ENCODE results near the gene CRYBG2. TPM values are rescaled to one million over a fixed set of nuclear protein-coding genes. Genes with fewer than 3 reads are reported as not detected.

The CRYBG2 gene
- total RNA-seq, 1 donor from 2014 or later = not detected

DNA sequence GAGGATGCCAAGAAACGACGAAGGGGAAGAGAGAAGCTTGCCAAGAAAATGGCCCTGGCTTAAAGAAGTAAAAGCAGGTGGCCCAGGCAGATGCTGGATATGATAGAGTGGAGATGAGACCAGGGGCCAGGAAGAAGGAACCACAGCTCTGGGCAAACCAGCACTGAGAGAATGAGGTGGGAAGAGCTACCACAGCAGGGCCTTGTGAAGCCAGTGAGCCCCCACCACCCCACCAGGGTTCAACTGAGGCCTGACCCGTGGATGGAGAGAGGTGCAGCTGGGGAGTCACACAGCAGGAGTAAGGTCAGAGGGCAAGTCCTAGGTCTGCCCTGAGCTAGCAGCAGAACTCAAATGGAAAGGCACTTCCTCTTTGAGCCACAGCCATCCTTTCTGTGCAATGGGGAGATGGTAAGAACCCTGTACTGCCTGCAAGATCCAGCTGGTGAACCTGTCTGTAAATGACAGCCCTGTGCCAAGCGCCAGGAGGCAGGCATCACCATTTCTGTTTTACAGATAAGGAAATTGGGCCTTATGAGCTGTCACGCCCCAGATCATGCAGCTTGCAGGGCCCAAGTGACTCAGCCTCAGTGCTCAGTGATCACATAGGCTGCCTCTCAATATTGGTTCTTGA, 65.5 kb downstream of the CRYBG2 start:
- ATAC-seq (no peak), DNase-seq (ENCODE audit: low spot score) (no peak)
- intact Hi-C loops (cut with DNase I) = no loop called here

- intact Hi-C loops (cut with DNase I) = no loop called here
These were observed 66.1 kb downstream of the CRYBG2 start for GRCh38 chr1:26287811-26288210.

DNA sequence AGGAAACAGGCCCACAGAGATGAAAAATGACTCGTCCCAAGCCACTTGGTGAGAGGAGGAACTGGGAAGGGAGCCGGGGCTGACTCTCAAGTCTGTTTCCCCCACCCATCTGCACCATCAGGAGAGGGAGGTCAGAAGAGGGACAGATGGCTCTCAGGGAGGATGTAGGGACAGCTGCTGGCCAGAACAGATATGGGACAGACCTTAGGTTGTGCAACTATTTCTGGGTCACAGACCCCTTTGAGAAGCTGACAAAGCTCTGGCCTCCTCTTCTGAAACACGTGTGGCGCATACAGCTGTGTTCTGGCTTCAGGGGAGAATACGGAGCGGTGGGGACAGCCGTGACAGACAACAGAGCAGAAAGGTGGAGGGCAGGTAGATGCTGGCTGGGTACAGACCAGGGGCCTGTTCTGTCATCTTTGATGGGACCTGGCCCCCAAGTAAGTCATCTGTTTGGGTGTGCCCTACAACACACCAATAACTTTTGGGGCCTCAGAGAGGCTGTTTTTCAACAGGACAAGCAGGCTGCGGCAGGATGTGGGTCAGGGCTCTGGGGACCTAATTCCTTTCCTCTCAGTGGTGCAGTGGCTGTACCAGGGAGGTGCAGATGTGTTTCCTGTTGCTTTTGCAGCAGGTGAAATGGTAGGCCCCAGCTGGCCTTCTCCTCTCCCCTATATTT, 66.8 kb downstream of the CRYBG2 start:
- ATAC-seq (peak; percentile 79), DNase-seq (ENCODE audit: low spot score) (no peak)
- intact Hi-C loops (cut with DNase I) = no loop called here

More at GRCh38 chr1:26287811-26288210, 66.1 kb downstream of the CRYBG2 start:
- ATAC-seq (no peak), DNase-seq (ENCODE audit: low spot score) (no peak)

GRCh38 chr1:26286064-26286416, 67.9 kb downstream of the CRYBG2 start:
- intact Hi-C loops (cut with DNase I) = no loop called here
- ATAC-seq (no peak), DNase-seq (ENCODE audit: low spot score) (no peak)

- DNase-seq (ENCODE audit: low spot score) (no peak), ATAC-seq (no peak)
- intact Hi-C loops (cut with DNase I) = no loop called here
These were observed 68.4 kb downstream of the CRYBG2 start for GRCh38 chr1:26285366-26286063.

- DNase-seq (ENCODE audit: low spot score) = no peak
- intact Hi-C loops (cut with DNase I) = loop anchor here (5.0 kb wide), 1 partner anchor 33 kb away; the partner anchor contains the start of gene CD52
- peak; percentile 27 for ATAC-seq
These were observed 69.2 kb downstream of the CRYBG2 start for GRCh38 chr1:26284597-26285347.

- intact Hi-C loops (cut with DNase I) = loop anchor here (5.0 kb wide), 1 partner anchor 33 kb away; the partner anchor contains the start of gene CD52
- no peak for ATAC-seq
- DNase-seq (ENCODE audit: low spot score) = no peak
These were observed 69.9 kb downstream of the CRYBG2 start for GRCh38 chr1:26283871-26284596.

DNA sequence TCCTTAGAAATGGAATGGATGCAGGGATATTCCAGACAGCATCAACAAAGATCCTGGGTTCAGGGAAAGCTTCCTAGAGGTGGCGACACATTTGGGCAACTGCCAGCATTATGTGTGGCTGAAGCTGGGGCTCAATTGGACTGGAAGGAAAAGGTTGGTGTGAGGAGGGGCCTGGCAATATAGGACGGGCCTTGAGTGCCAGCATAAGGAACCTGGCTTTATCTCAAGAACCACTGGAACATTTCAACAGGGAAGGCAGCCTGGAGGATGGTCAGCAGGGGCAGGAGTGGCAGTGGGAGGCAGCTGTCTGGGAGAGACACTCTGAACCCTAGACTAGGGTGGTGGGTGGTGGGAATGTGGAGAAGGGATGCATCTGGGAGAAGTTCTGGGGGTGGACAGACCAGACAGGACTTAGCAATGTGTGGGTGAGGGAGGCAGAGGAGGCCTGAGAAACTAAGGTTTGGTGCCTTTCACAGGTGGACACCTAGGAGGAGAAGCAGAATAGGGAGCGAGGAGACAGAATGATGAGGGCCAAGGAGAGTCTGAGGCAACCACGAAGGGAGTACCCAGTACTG, 70.6 kb downstream of the CRYBG2 start:
- DNase-seq (ENCODE audit: low spot score) (no peak), ATAC-seq (no peak)
- intact Hi-C loops (cut with DNase I) = loop anchor here (5.0 kb wide), 1 partner anchor 34 kb away; the partner anchor contains the start of gene CD52

GRCh38 chr1:26282401-26282918, 71.5 kb downstream of the CRYBG2 start:
- ATAC-seq (no peak), DNase-seq (ENCODE audit: low spot score) (no peak)
- intact Hi-C loops (cut with DNase I) = loop anchor here (5.0 kb wide), 1 partner anchor 35 kb away; the partner anchor contains the start of gene CD52

DNA sequence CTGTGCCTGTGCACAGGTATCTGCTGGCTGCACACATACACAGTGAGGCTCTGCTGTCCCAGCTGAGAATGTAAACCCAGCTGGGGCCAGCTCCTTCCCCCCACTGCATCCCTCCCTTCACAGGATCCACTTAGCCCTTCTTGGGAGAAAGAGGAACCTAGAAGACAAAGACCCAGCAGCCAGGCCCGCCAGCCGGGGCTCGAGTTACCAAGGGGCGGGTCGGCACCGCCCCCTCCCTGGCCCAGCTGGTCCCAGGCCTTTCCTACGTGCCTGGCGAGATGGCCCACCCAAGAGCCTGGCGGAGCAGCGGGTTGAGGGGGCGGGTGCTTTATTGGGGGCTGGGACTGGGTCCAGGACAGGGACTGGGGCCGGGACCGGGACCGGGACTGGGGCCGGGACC, 72.0 kb downstream of the CRYBG2 start:
- no peak for DNase-seq (ENCODE audit: low spot score)
- intact Hi-C loops (cut with DNase I) = loop anchor here (5.0 kb wide), 1 partner anchor 35 kb away; the partner anchor contains the start of gene CD52
- no peak for ATAC-seq

- intact Hi-C loops (cut with DNase I) = loop anchor here (5.0 kb wide), 1 partner anchor 36 kb away; the partner anchor contains the start of gene CD52
- ATAC-seq (no peak), DNase-seq (ENCODE audit: low spot score) (no peak)
These were observed 72.6 kb downstream of the CRYBG2 start for GRCh38 chr1:26281091-26281958.

GRCh38 chr1:26280333-26281042, 73.4 kb downstream of the CRYBG2 start:
- no peak for ATAC-seq
- intact Hi-C loops (cut with DNase I) = loop anchor here (5.0 kb wide), 1 partner anchor 37 kb away; the partner anchor contains the start of gene CD52
- no peak for DNase-seq (ENCODE audit: low spot score)

- DNase-seq (ENCODE audit: low spot score) (peak; percentile 92), ATAC-seq (peak; percentile 92)
- intact Hi-C loops (cut with DNase I) = loop anchor here (5.0 kb wide), 1 partner anchor 38 kb away; the partner anchor contains the start of gene CD52
These were observed 74.2 kb downstream of the CRYBG2 start, which contains the start of gene SH3BGRL3 for GRCh38 chr1:26279456-26280332. Gene SH3BGRL3 (plus strand): TSS chr1:26280086. CDS start chr1:26280156, 70 bp downstream.

DNA sequence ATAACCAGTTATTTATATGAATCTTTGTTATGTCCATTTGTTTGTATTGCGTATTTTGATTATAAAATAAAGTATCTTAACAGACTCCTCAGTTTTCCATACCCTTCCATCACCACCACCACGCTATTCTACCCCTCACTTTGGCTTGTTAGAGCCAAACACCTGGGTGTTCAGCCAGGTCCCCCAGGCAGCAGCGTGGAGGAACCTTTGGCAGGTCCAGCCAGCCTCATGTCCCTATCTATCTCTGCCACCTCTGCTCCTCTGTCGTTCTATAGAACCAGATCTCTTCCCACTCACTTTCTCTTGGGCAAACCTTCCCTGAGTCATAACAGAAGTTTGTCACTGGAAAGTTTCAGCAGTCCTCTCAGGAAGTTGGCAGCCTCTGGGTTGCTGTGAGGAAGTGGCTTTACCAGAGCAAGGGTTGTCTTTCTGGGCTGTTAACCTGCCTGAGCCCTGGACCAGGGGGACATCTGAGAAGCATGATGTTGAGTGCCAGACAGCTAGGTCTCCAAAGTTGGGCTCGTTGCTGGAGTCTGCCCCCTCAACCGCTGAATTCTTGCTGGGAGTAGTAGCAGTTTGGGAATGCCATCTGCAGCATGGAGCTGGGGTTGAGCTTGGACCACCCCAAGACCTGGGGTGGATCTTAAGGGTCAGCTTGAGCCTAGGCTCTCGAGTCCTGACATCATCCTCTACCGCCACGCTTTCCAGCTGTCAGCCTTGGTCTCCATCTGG, 75.0 kb downstream of the CRYBG2 start:
- no peak for ATAC-seq
- intact Hi-C loops (cut with DNase I) = no loop called here
- DNase-seq (ENCODE audit: low spot score) = no peak

- ATAC-seq = no peak
- intact Hi-C loops (cut with DNase I) = no loop called here
- no peak for DNase-seq (ENCODE audit: low spot score)
These were observed 75.6 kb downstream of the CRYBG2 start for GRCh38 chr1:26278303-26278702.
